IMR-90 (cell line): ENCODE measurements around the gene NKAIN2.

Experiments used
- BHLHE40 ChIP-seq: fragments of 150-350 bp; IDR thresholded peaks from 2 replicates; pipeline ENCODE4 v1.6.1; 2016; ENCODE audit warnings: mild to moderate bottlenecking, low read depth, low read length
- CHD1 ChIP-seq: IDR thresholded peaks from 2 replicates; pipeline ENCODE4 v1.6.1; 2012; ENCODE audit warnings: low read depth, low read length, improper control_type of control experiment
- MAFK ChIP-seq: IDR thresholded peaks from 2 replicates; pipeline ENCODE4 v1.6.1; 2012; ENCODE audit warnings: low read depth, low read length, improper control_type of control experiment
- MAZ ChIP-seq: IDR thresholded peaks from 2 replicates; pipeline ENCODE4 v1.6.1; 2012; ENCODE audit warnings: low read depth, mild to moderate bottlenecking, low read length, improper control_type of control experiment, moderate library complexity, borderline replicate concordance
- MXI1 ChIP-seq: IDR thresholded peaks from 2 replicates; pipeline ENCODE4 v1.6.1; 2012; ENCODE audit warnings: low read depth, mild to moderate bottlenecking, low read length, moderate library complexity, borderline replicate concordance
- NFE2L2 ChIP-seq: fragments of 150-350 bp; IDR thresholded peaks from 2 replicates; pipeline ENCODE4 v1.6.1; 2016; ENCODE audit warnings: low read depth, mild to moderate bottlenecking, low read length
- POLR2A ChIP-seq: IDR thresholded peaks from 2 replicates; pipeline ENCODE4 v1.6.1; 2012; ENCODE audit warnings: mild to moderate bottlenecking, low read depth, low read length
- RAD21 ChIP-seq: IDR thresholded peaks from 2 replicates; pipeline ENCODE4 v1.6.1; 2012; ENCODE audit warnings: low read length, improper control_type of control experiment
- RCOR1 ChIP-seq: IDR thresholded peaks from 2 replicates; pipeline ENCODE4 v1.6.1; 2012; ENCODE audit warnings: mild to moderate bottlenecking, low read length, improper control_type of control experiment; ENCODE audit not compliant: insufficient replicate concordance
- RFX5 ChIP-seq: IDR thresholded peaks from 2 replicates; pipeline ENCODE4 v1.8.0; 2012; ENCODE audit warnings: low read depth, mild to moderate bottlenecking, low read length, moderate library complexity
- SMC3 ChIP-seq: fragments of 150-350 bp; IDR thresholded peaks from 2 replicates; pipeline ENCODE4 v1.6.1; 2016; ENCODE audit warnings: low read depth, mild to moderate bottlenecking, antibody characterized with exemption, low read length, moderate library complexity
- TF ChIP-seq, protein P1 (sequence below): conservative IDR thresholded peaks from 2 replicates; pipeline ENCODE4 v1.5.1; 2012; ENCODE audit warnings: mild to moderate bottlenecking, low read depth, low read length, improper control_type of control experiment
- TF ChIP-seq, protein P2 (sequence below): fragments of 150-350 bp; IDR thresholded peaks from 2 replicates; pipeline ENCODE4 v1.6.1; 2017; ENCODE audit warnings: mild to moderate bottlenecking, antibody characterized with exemption, low read length, low read depth

- TF ChIP-seq MAZ (no peak), POLR2A (no peak), CHD1 (no peak), RCOR1 (no peak), SMC3 (no peak), MAFK (no peak), MXI1 (no peak), NFE2L2 (no peak), RFX5 (no peak), RAD21 (no peak), BHLHE40 (no peak)
- TF ChIP-seq, protein P1, sequence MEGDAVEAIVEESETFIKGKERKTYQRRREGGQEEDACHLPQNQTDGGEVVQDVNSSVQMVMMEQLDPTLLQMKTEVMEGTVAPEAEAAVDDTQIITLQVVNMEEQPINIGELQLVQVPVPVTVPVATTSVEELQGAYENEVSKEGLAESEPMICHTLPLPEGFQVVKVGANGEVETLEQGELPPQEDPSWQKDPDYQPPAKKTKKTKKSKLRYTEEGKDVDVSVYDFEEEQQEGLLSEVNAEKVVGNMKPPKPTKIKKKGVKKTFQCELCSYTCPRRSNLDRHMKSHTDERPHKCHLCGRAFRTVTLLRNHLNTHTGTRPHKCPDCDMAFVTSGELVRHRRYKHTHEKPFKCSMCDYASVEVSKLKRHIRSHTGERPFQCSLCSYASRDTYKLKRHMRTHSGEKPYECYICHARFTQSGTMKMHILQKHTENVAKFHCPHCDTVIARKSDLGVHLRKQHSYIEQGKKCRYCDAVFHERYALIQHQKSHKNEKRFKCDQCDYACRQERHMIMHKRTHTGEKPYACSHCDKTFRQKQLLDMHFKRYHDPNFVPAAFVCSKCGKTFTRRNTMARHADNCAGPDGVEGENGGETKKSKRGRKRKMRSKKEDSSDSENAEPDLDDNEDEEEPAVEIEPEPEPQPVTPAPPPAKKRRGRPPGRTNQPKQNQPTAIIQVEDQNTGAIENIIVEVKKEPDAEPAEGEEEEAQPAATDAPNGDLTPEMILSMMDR: no peak
- TF ChIP-seq, protein P2, sequence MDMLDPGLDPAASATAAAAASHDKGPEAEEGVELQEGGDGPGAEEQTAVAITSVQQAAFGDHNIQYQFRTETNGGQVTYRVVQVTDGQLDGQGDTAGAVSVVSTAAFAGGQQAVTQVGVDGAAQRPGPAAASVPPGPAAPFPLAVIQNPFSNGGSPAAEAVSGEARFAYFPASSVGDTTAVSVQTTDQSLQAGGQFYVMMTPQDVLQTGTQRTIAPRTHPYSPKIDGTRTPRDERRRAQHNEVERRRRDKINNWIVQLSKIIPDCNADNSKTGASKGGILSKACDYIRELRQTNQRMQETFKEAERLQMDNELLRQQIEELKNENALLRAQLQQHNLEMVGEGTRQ: no peak
These were observed 786.3 kb downstream of the NKAIN2 start for GRCh38 chr6:124590001-124590400.
